A549 (cell line): ENCODE measurements around the gene RBM6. TPM values are rescaled to one million over a fixed set of nuclear protein-coding genes. Genes with fewer than 3 reads are reported as not detected.

Experiments
- ATAC-seq, 2 experiments: fragments of 200-7000 bp in 1 of 2; fragments of >200 bp in 1 of 2; cut with Nextera tagmentation in 1 of 2; cut with Tn5 transposase in 1 of 2; 3 replicates each; pipeline versions ENCODE4 v1.8.0 to v1.9.1; 2018 to 2020; ENCODE audit warnings: mild to moderate bottlenecking in 1 of 2, moderate library complexity in 1 of 2
- CTCF ChIA-PET: fragments of 300-600 bp; sonication (Branson Sonifier 250); formaldehyde crosslinking; extraction: SDS; loops from one replicate; lab custom pipeline; 2021; ENCODE audit warnings: antibody characterized with exemption, inconsistent platforms; lab: Yijun Ruan, JAX
- POLR2A ChIA-PET: fragments of 350-600 bp; formaldehyde crosslinking; extraction: SDS; loops from one replicate; lab custom pipeline; 2021; ENCODE audit warnings: antibody characterized with exemption, inconsistent platforms; lab: Yijun Ruan, JAX
- DNase-seq, 2 experiments: peaks; one replicate each; pipeline versions ENCODE4 v3.0.0 to v3.0.0-alpha.2; 2011 to 2016; ENCODE audit warnings: low read depth in 1 of 2, low spot score in 1 of 2
- FAIRE-seq: peaks from 2 replicates; lab custom pipeline; 2011; peaks lifted over from hg19 to GRCh38; lab: Jason Lieb, UNC
- H3K27ac ChIP-seq, 2 experiments: fragments of >200 bp; sonication (Bioruptor Twin); formaldehyde crosslinking; 3 replicates each; pipeline ENCODE4 v1.5.1; 2016 to 2017
- H3K4me1 ChIP-seq: fragments of >200 bp; sonication (Bioruptor Twin); formaldehyde crosslinking; 3 replicates; pipeline ENCODE4 v1.6.1; 2016
- H3K4me2 ChIP-seq: fragments of >200 bp; sonication (Bioruptor Twin); formaldehyde crosslinking; 3 replicates; pipeline ENCODE4 v1.6.1; 2016
- H3K4me3 ChIP-seq: fragments of >200 bp; sonication (Bioruptor Twin); formaldehyde crosslinking; 3 replicates; pipeline ENCODE4 v1.5.1; 2016
- H3K9me3 ChIP-seq: fragments of >200 bp; sonication (Bioruptor Twin); formaldehyde crosslinking; 3 replicates; pipeline ENCODE4 v1.6.1; 2016
- CBX8 ChIP-seq: fragments of 200-600 bp; sonication (generic); IDR thresholded peaks from 2 replicates; pipeline ENCODE4 v1.6.1; 2016
- CHD4 ChIP-seq: fragments of 200-600 bp; sonication (generic); IDR thresholded peaks from 2 replicates; pipeline ENCODE4 v1.6.1; 2016; ENCODE audit warnings: antibody characterized with exemption, mild to moderate bottlenecking, borderline replicate concordance
- EHMT2 ChIP-seq: fragments of 200-600 bp; sonication (generic); IDR thresholded peaks from 2 replicates; pipeline ENCODE4 v1.6.1; 2016; ENCODE audit warnings: antibody characterized with exemption, low read depth, mild to moderate bottlenecking, moderate library complexity
- ELK1 ChIP-seq: fragments of 150-350 bp; IDR thresholded peaks from 2 replicates; pipeline ENCODE4 v1.6.1; 2014; ENCODE audit warnings: low read depth, mild to moderate bottlenecking, low read length
- ESRRA ChIP-seq: fragments of 150-350 bp; IDR thresholded peaks from 2 replicates; pipeline ENCODE4 v1.6.1; 2014; ENCODE audit warnings: mild to moderate bottlenecking, low read length, borderline replicate concordance
- FOSB ChIP-seq: fragments of 250-450 bp; sonication (Bioruptor Pico); IDR thresholded peaks from 2 replicates; pipeline ENCODE4 v1.5.0; 2020; ENCODE audit warnings: mild to moderate bottlenecking, moderate library complexity
- GATA3 ChIP-seq: IDR thresholded peaks from 2 replicates; pipeline ENCODE4 v1.6.1; 2012; ENCODE audit warnings: borderline replicate concordance
- HDAC2 ChIP-seq: fragments of 200-600 bp; sonication (generic); IDR thresholded peaks from 2 replicates; pipeline ENCODE4 v1.6.1; 2016
- HOXA7 ChIP-seq: fragments of 250-450 bp; sonication (Bioruptor Pico); IDR thresholded peaks from 2 replicates; pipeline ENCODE4 v1.5.0; 2020; ENCODE audit warnings: mild to moderate bottlenecking, moderate library complexity
- HOXB13 ChIP-seq: fragments of 250-450 bp; sonication (Bioruptor Pico); IDR thresholded peaks from 2 replicates; pipeline ENCODE4 v1.5.0; 2020; ENCODE audit warnings: low read depth, mild to moderate bottlenecking, moderate library complexity
- JUN ChIP-seq, 2 experiments: fragments of >200 bp; sonication (Bioruptor Twin); formaldehyde crosslinking; IDR thresholded peaks; 2 replicates in 1 of 2; 3 replicates in 1 of 2; pipeline ENCODE4 v1.6.1; 2016 to 2017
- MAFK ChIP-seq: fragments of 450-650 bp; IDR thresholded peaks from 2 replicates; pipeline ENCODE4 v1.6.1; 2014; ENCODE audit not compliant: partially characterized antibody
- MYC ChIP-seq: IDR thresholded peaks from 2 replicates; pipeline ENCODE4 v1.6.1; 2012; ENCODE audit warnings: mild to moderate bottlenecking, inconsistent platforms, low read length, improper control_type of control experiment, borderline replicate concordance
- NFE2L2 ChIP-seq: fragments of 150-350 bp; conservative IDR thresholded peaks from 2 replicates; pipeline ENCODE4 v1.6.1; 2014; ENCODE audit warnings: low read length
- NR3C1 ChIP-seq: fragments of >200 bp; sonication (Bioruptor Twin); formaldehyde crosslinking; IDR thresholded peaks from 3 replicates; pipeline ENCODE4 v1.6.1; 2017
- POLR2AphosphoS2 ChIP-seq: conservative IDR thresholded peaks from 2 replicates; pipeline ENCODE4 v1.6.1; 2012; ENCODE audit warnings: low read length, improper control_type of control experiment, inconsistent platforms
- RCOR1 ChIP-seq: fragments of 150-350 bp; IDR thresholded peaks from 2 replicates; pipeline ENCODE4 v1.6.1; 2014; ENCODE audit warnings: antibody characterized with exemption, low read length, low read depth
- SMC3 ChIP-seq: fragments of >200 bp; sonication (Bioruptor Twin); formaldehyde crosslinking; IDR thresholded peaks from 3 replicates; pipeline ENCODE4 v1.6.1; 2018; ENCODE audit warnings: inconsistent platforms
- USF2 ChIP-seq: fragments of 450-650 bp; IDR thresholded peaks from 2 replicates; pipeline ENCODE4 v1.6.1; 2014; ENCODE audit warnings: antibody characterized with exemption
- ZC3H11A ChIP-seq: fragments of 450-650 bp; IDR thresholded peaks from 2 replicates; pipeline ENCODE4 v1.6.1; 2014; ENCODE audit warnings: antibody characterized with exemption, mild to moderate bottlenecking
- ZFP36 ChIP-seq: fragments of 450-650 bp; IDR thresholded peaks from 2 replicates; pipeline ENCODE4 v1.6.1; 2014; ENCODE audit warnings: borderline replicate concordance; ENCODE audit not compliant: partially characterized antibody
- WGBS: methylation state at CpG from one replicate; pipeline ENCODE4 v1.1.6; 2017; ENCODE audit errors: missing lambda C conversion rate; 5-methylcytosine and 5-hydroxymethylcytosine counted together
- polyA plus RNA-seq, 4 experiments: library from polyadenylated mRNA; depleted of rRNA in 3 of 4; stranded (reverse); fragments of >200 nt; fragmentation: RNase III in 1 of 4; extraction: RNeasy Plus Mini Kit Qiagen cat#74134 plus additional on column Dnase treatment in 1 of 4; gene quantifications; 2 replicates in 3 of 4; 3 replicates in 1 of 4; pipeline ENCODE4 v1.2.3, GENCODE V29; 2011 to 2017
- TF ChIP-seq, protein P1 (sequence below): fragments of 250-450 bp; sonication (Bioruptor Pico); IDR thresholded peaks from 2 replicates; pipeline ENCODE4 v1.5.0; 2020; ENCODE audit warnings: low read depth, mild to moderate bottlenecking, moderate library complexity
- TF ChIP-seq, protein P2 (sequence below): fragments of 200-600 bp; sonication (generic); IDR thresholded peaks from 2 replicates; pipeline ENCODE4 v1.6.1; 2016; ENCODE audit warnings: antibody characterized with exemption, mild to moderate bottlenecking, moderate library complexity
- TF ChIP-seq, protein P3 (sequence below): fragments of >200 bp; sonication (Bioruptor Twin); formaldehyde crosslinking; IDR thresholded peaks from 3 replicates; pipeline ENCODE4 v1.6.1; 2016

RBM6 gene
- polyA plus RNA-seq, 2 of the 4 experiments (the other 2 are of a cell fraction), result 40.4 to 44.2 TPM

GRCh38 chr3:49952924-49953323 lies 13.0 kb downstream of the RBM6 start:
- no peak for DNase-seq
- POLR2A ChIA-PET, result no interaction called here
- peaks cover 17% of the 10 kb centered on the region; the same call in 2 of the 3 replicates for H3K4me1 ChIP-seq
- WGBS, result 98% methylated on average over 6 of the region's 6 CpGs
- no peak overlapping the region for H3K27ac ChIP-seq
- no peaks in the 10 kb centered on the region for H3K9me3 ChIP-seq
- TF ChIP-seq CBX8, result no peak
- TF ChIP-seq FOSB (CRISPR knock-in tag), result no peak
- no peak for TF ChIP-seq NFE2L2
- no peak for TF ChIP-seq MYC
- TF ChIP-seq ZFP36, result no peak
- no peak for TF ChIP-seq GATA3
- TF ChIP-seq NR3C1, result no peak
- no peak for TF ChIP-seq SMC3
- no peak for TF ChIP-seq HOXB13
- TF ChIP-seq, protein P1, sequence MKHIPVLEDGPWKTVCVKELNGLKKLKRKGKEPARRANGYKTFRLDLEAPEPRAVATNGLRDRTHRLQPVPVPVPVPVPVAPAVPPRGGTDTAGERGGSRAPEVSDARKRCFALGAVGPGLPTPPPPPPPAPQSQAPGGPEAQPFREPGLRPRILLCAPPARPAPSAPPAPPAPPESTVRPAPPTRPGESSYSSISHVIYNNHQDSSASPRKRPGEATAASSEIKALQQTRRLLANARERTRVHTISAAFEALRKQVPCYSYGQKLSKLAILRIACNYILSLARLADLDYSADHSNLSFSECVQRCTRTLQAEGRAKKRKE, result no peak
- no peak for TF ChIP-seq POLR2AphosphoS2
- TF ChIP-seq HDAC2, result no peak
- H3K4me2 ChIP-seq, result no peak overlapping the region
- no peak overlapping the region for H3K4me3 ChIP-seq
- CTCF ChIA-PET, result interaction anchor here (0.6 kb wide), 1 partner anchor 205 kb away, joined by 3 read pairs; no protein-coding TSS in a partner anchor
- no peak for ATAC-seq
- no peak for FAIRE-seq

DNA sequence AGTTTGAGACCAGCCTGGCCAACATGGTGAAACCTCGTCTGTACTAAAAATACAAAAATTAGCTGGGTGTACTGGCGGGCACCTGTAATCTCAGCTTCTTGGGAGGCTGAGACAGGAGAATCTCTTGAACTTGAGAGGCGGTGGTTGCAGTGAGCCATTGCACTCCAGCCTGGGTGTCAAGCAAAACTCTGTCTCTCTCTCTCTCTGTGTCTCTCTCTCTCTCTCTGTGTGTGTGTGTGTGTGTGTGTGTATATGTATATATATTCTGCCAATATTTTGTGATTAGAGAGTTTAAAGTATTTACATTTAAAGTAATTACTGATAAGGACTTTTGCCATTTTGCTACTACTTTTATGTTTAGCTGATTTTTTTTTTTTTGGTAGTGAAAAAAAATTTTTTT lies 15.7 kb downstream of the RBM6 start:
- H3K4me3 ChIP-seq, result no peak overlapping the region
- TF ChIP-seq JUN (IDR thresholded peaks at IDR 0.05), result no peak
- no peak for TF ChIP-seq CBX8
- no peak for TF ChIP-seq CHD4
- TF ChIP-seq MYC, result no peak
- TF ChIP-seq, protein P2, sequence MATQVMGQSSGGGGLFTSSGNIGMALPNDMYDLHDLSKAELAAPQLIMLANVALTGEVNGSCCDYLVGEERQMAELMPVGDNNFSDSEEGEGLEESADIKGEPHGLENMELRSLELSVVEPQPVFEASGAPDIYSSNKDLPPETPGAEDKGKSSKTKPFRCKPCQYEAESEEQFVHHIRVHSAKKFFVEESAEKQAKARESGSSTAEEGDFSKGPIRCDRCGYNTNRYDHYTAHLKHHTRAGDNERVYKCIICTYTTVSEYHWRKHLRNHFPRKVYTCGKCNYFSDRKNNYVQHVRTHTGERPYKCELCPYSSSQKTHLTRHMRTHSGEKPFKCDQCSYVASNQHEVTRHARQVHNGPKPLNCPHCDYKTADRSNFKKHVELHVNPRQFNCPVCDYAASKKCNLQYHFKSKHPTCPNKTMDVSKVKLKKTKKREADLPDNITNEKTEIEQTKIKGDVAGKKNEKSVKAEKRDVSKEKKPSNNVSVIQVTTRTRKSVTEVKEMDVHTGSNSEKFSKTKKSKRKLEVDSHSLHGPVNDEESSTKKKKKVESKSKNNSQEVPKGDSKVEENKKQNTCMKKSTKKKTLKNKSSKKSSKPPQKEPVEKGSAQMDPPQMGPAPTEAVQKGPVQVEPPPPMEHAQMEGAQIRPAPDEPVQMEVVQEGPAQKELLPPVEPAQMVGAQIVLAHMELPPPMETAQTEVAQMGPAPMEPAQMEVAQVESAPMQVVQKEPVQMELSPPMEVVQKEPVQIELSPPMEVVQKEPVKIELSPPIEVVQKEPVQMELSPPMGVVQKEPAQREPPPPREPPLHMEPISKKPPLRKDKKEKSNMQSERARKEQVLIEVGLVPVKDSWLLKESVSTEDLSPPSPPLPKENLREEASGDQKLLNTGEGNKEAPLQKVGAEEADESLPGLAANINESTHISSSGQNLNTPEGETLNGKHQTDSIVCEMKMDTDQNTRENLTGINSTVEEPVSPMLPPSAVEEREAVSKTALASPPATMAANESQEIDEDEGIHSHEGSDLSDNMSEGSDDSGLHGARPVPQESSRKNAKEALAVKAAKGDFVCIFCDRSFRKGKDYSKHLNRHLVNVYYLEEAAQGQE, result no peak
- no peak for TF ChIP-seq MAFK
- DNase-seq (no peak), ATAC-seq (no peak), FAIRE-seq (no peak)
- no peak overlapping the region for H3K27ac ChIP-seq
- no peaks in the 10 kb centered on the region for H3K9me3 ChIP-seq
- ChIA-PET POLR2A (interaction anchor here (0.6 kb wide), 1 partner anchor 225 kb away, joined by 4 read pairs; no protein-coding TSS in a partner anchor), CTCF (no interaction called here)
- H3K4me2 ChIP-seq, result no peak overlapping the region
- peaks cover 9% of the 10 kb centered on the region; the same call in 2 of the 3 replicates for H3K4me1 ChIP-seq
- 89% methylated on average over 3 of the region's 3 CpGs for WGBS

DNA sequence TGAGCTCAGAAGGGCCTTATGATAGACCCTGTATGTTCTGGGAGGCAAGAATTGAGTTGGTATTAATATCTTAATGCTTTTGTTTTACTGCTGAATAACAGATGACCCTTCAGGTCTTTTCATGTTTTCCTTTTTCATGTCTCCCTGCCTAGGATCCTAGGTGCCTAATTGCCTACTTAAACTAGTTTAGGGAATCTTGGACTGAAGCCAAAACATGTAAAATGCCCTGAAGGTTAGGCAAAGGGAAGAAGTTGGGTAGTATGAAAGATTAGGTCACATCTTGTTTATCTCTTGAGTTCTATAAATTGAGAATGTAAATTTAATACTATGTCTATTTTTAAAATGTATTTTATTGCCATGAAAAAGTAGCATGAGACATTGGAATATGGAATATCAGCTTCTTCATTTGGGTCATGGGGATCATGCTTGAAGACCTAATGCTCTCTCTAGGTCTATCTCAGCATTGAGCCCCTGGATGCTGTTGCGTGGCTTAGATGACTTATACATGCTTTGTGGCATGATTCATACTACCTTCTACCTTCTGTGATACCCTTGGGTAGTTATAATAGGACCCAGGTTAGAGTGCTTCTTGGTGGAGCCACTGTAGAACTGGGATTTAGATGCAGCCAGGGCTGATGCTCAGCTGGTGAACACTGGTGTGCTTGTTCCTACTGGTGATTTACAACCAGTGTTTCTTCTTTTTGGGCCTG lies 26.4 kb downstream of the RBM6 start:
- no peak overlapping the region for H3K4me3 ChIP-seq
- POLR2A ChIA-PET, result no interaction called here
- H3K4me1 ChIP-seq, result 0 out of 3 replicates have a peak, but pooled peaks cover 6% of the 10 kb centered on the region
- CTCF ChIA-PET, result interaction anchor here (1.1 kb wide), 1 partner anchor 228 kb away, joined by 4 read pairs; no protein-coding TSS in a partner anchor
- no peak overlapping the region for H3K4me2 ChIP-seq
- DNase-seq (no peak), ATAC-seq (no peak), FAIRE-seq (no peak)
- no peak overlapping the region for H3K27ac ChIP-seq
- H3K9me3 ChIP-seq, result no peaks in the 10 kb centered on the region
- WGBS, result 83% methylated on average over 1 of the region's 1 CpG
- TF ChIP-seq MYC (no peak), HOXA7 (CRISPR knock-in tag) (no peak), ZFP36 (no peak), EHMT2 (no peak), GATA3 (no peak), USF2 (no peak), ZC3H11A (no peak), ELK1 (no peak), ESRRA (no peak), RCOR1 (no peak)
- TF ChIP-seq, protein P3, sequence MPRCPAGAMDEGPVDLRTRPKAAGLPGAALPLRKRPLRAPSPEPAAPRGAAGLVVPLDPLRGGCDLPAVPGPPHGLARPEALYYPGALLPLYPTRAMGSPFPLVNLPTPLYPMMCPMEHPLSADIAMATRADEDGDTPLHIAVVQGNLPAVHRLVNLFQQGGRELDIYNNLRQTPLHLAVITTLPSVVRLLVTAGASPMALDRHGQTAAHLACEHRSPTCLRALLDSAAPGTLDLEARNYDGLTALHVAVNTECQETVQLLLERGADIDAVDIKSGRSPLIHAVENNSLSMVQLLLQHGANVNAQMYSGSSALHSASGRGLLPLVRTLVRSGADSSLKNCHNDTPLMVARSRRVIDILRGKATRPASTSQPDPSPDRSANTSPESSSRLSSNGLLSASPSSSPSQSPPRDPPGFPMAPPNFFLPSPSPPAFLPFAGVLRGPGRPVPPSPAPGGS, result no peak
- TF ChIP-seq, all 56 proteins: peak for 0
